K562 (cell line): Measurements from ENCODE around the gene ACTR1B. TPM values are rescaled to one million over a fixed set of nuclear protein-coding genes. Genes with fewer than 3 reads are reported as not detected.

Experiments
- ESRRA ChIP-seq: fragments of 450-650 bp; IDR thresholded peaks from 2 replicates; pipeline ENCODE4 v1.6.1; 2014; ENCODE audit warnings: low read depth, mild to moderate bottlenecking, moderate library complexity, borderline replicate concordance
- GTF2F1 ChIP-seq: IDR thresholded peaks from 2 replicates; pipeline ENCODE4 v1.6.1; 2011; ENCODE audit warnings: low read depth, low read length, improper control_type of control experiment
- HDAC1 ChIP-seq, 2 experiments: fragments of 450-650 bp; IDR thresholded peaks; 2 replicates each; pipeline ENCODE4 v1.6.1; 2016 to 2017; ENCODE audit warnings: inconsistent platforms in 1 of 2, mild to moderate bottlenecking in 1 of 2, moderate library complexity in 1 of 2
- JUND ChIP-seq, 2 experiments: IDR thresholded peaks; 2 replicates in 1 of 2; 3 replicates in 1 of 2; pipeline ENCODE4 v1.6.1; 2011; ENCODE audit warnings: borderline replicate concordance in 2 of 2, low read depth in 2 of 2, low read length in 2 of 2, improper control_type of control experiment in 1 of 2, missing biosample characterization in 1 of 2, missing genetic modification characterization in 1 of 2, missing genetic modification reagents in 1 of 2
- NFRKB ChIP-seq: fragments of 450-650 bp; IDR thresholded peaks from 2 replicates; pipeline ENCODE4 v1.6.1; 2016; ENCODE audit warnings: low read depth
- PHF8 ChIP-seq: fragments of 200-600 bp; sonication (generic); IDR thresholded peaks from 2 replicates; pipeline ENCODE4 v1.6.1; 2012; ENCODE audit warnings: mixed run types, mild to moderate bottlenecking, inconsistent platforms, low read length, moderate library complexity, borderline replicate concordance
- RCOR1 ChIP-seq, 2 experiments: IDR thresholded peaks; 2 replicates each; pipeline ENCODE4 v1.6.1; 2012; ENCODE audit warnings: low read depth in 2 of 2, low read length in 2 of 2, borderline replicate concordance in 1 of 2, improper control_type of control experiment in 1 of 2
- SETDB1 ChIP-seq: IDR thresholded peaks from one replicate; pipeline ENCODE4 v1.6.1; 2012; ENCODE audit warnings: low read length, control low read depth, inconsistent platforms
- SMARCE1 ChIP-seq: fragments of 450-650 bp; IDR thresholded peaks from 2 replicates; pipeline ENCODE4 v1.7.1; 2016; ENCODE audit warnings: mild to moderate bottlenecking
- polyA plus RNA-seq, 8 experiments: library from polyadenylated mRNA; depleted of rRNA in 4 of 8; stranded (reverse) in 5 of 8; unstranded in 3 of 8; fragments of >200 nt; fragmentation: Nextera tagmentation in 2 of 8; fragmentation: Illumina TruSeq in 1 of 8; extraction: Ambion mirVana in 2 of 8; extraction: Trizol in 1 of 8; gene quantifications; 2 replicates each; pipeline versions ENCODE4 v1.2.1 to v1.2.3, GENCODE V29; 2011 to 2014; ENCODE audit warnings: inconsistent platforms in 1 of 8, missing spikeins in 1 of 8
- total RNA-seq, 7 experiments: library from RNA; depleted of rRNA in 6 of 7; stranded (reverse); fragments of >200 nt in 6 of 7; fragmentation: Illumina TruSeq in 2 of 7; extraction: Trizol in 2 of 7; gene quantifications; 2 replicates each; pipeline versions ENCODE4 v1.2.1 to v1.2.3, GENCODE V29; 2011 to 2021; ENCODE audit warnings: low replicate concordance in 1 of 7
- TF ChIP-seq, protein P1 (sequence below): IDR thresholded peaks from 2 replicates; pipeline ENCODE4 v1.6.1; 2012; ENCODE audit warnings: low read depth, low read length, improper control_type of control experiment, borderline replicate concordance
- TF ChIP-seq, protein P2 (sequence below): fragments of 450-650 bp; formaldehyde crosslinking; IDR thresholded peaks from 2 replicates; pipeline ENCODE4 v1.4.0; 2020; ENCODE audit warnings: mild to moderate bottlenecking, moderate library complexity
- TF ChIP-seq, protein P3 (sequence below): sonication (generic); formaldehyde crosslinking; IDR thresholded peaks from 2 replicates; pipeline ENCODE4 v1.8.1; 2023; ENCODE audit warnings: mild to moderate bottlenecking, missing genetic modification reagents
- TF ChIP-seq, protein P4 (sequence below): fragments of 250-450 bp; sonication (Bioruptor Pico); IDR thresholded peaks from 2 replicates; pipeline ENCODE4 v1.9.0; 2021; ENCODE audit warnings: mild to moderate bottlenecking, inconsistent platforms

ACTR1B gene
- total and polyA plus RNA-seq, 9 of the 15 experiments (the other 6 are each of a cell fraction or from before 2014, with no cell fraction given): 0.49 to 42.3 (median 22.5) TPM

DNA sequence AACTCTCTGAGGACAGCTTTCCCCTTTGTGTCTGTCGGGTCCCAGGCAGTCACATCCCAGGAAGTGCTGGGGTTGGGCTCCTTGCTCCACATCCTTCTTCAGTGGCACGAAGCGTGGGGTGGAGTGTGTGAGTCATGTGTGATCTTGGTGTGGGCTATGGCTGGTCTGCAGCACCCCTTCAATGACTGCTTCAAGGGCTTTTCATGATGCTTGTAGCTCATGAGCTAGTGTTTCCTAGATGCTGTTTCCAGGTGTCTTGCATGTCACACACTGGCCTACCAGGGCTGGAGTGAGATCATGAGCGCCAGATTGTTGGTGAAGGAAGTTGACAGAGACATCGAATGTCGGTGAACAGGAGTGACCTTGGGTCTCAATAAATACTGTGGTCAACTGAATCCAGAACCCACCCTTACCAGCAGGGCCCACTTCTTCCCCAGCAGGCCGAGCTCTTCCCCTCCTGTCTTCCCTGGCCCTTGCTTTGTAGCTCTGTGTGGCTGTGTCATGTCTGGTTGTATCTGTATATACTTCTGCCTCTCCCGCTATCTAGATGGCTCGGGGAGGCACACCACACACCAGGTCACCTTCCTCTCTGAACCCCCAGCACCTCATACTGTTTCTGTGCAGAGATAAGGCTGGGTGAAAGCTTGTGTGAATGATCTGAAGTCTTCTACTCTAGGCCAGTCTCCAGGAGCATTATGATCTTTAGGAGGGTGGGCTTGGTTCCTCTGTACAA is 9.5 kb upstream of the ACTR1B start (continued):
- no peak for TF ChIP-seq SETDB1
- TF ChIP-seq, protein P1, sequence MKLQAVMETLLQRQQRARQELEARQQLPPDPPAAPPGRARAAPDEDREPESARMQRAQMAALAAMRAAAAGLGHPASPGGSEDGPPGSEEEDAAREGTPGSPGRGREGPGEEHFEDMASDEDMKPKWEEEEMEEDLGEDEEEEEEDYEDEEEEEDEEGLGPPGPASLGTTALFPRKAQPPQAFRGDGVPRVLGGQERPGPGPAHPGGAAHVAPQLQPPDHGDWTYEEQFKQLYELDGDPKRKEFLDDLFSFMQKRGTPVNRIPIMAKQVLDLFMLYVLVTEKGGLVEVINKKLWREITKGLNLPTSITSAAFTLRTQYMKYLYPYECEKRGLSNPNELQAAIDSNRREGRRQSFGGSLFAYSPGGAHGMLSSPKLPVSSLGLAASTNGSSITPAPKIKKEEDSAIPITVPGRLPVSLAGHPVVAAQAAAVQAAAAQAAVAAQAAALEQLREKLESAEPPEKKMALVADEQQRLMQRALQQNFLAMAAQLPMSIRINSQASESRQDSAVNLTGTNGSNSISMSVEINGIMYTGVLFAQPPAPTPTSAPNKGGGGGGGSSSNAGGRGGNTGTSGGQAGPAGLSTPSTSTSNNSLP: peak; percentile 29; the same call in 1 of the 2 replicates
- no peak; a peak in 1 of 4 replicates for TF ChIP-seq HDAC1 (IDR thresholded peaks at IDR 0.05)
- TF ChIP-seq, protein P2, sequence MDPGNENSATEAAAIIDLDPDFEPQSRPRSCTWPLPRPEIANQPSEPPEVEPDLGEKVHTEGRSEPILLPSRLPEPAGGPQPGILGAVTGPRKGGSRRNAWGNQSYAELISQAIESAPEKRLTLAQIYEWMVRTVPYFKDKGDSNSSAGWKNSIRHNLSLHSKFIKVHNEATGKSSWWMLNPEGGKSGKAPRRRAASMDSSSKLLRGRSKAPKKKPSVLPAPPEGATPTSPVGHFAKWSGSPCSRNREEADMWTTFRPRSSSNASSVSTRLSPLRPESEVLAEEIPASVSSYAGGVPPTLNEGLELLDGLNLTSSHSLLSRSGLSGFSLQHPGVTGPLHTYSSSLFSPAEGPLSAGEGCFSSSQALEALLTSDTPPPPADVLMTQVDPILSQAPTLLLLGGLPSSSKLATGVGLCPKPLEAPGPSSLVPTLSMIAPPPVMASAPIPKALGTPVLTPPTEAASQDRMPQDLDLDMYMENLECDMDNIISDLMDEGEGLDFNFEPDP (CRISPR knock-in tag): no peak
- TF ChIP-seq NFRKB: no peak
- TF ChIP-seq PHF8: peak; percentile 21; the same call in 1 of the 2 replicates
- TF ChIP-seq GTF2F1: no peak
- no peak for TF ChIP-seq SMARCE1
- TF ChIP-seq, protein P3, sequence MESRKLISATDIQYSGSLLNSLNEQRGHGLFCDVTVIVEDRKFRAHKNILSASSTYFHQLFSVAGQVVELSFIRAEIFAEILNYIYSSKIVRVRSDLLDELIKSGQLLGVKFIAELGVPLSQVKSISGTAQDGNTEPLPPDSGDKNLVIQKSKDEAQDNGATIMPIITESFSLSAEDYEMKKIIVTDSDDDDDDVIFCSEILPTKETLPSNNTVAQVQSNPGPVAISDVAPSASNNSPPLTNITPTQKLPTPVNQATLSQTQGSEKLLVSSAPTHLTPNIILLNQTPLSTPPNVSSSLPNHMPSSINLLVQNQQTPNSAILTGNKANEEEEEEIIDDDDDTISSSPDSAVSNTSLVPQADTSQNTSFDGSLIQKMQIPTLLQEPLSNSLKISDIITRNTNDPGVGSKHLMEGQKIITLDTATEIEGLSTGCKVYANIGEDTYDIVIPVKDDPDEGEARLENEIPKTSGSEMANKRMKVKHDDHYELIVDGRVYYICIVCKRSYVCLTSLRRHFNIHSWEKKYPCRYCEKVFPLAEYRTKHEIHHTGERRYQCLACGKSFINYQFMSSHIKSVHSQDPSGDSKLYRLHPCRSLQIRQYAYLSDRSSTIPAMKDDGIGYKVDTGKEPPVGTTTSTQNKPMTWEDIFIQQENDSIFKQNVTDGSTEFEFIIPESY (CRISPR knock-in tag): peak; percentile 45; the same call in 1 of the 2 replicates
- TF ChIP-seq, protein P4, sequence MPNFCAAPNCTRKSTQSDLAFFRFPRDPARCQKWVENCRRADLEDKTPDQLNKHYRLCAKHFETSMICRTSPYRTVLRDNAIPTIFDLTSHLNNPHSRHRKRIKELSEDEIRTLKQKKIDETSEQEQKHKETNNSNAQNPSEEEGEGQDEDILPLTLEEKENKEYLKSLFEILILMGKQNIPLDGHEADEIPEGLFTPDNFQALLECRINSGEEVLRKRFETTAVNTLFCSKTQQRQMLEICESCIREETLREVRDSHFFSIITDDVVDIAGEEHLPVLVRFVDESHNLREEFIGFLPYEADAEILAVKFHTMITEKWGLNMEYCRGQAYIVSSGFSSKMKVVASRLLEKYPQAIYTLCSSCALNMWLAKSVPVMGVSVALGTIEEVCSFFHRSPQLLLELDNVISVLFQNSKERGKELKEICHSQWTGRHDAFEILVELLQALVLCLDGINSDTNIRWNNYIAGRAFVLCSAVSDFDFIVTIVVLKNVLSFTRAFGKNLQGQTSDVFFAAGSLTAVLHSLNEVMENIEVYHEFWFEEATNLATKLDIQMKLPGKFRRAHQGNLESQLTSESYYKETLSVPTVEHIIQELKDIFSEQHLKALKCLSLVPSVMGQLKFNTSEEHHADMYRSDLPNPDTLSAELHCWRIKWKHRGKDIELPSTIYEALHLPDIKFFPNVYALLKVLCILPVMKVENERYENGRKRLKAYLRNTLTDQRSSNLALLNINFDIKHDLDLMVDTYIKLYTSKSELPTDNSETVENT (CRISPR knock-in tag): no peak
- peak; percentile 72 for TF ChIP-seq ESRRA
- peak; percentile 61; the same call in 1 of the 2 replicates for TF ChIP-seq JUND (IDR thresholded peaks at IDR 0.05; ENCODE audit: borderline replicate concordance, low read depth, low read length)
- no peak; the same call in 2 of the 3 replicates for TF ChIP-seq JUND (tag; IDR thresholded peaks at IDR 0.05; ENCODE audit: borderline replicate concordance, low read depth, low read length)
- TF ChIP-seq RCOR1 (IDR thresholded peaks at IDR 0.05; ENCODE audit: borderline replicate concordance in 1 of 2, low read depth in 2 of 2, low read length in 2 of 2): peak in 1 of 2 experiments; percentile 57; a peak in 1 of 4 replicates
